Testis (tissue), 2 donors: ENCODE results near the gene SMIM10L1.

ENCODE experiments used
- POLR2A ChIP-seq: fragments of 450-650 bp; IDR thresholded peaks from one replicate; pipeline ENCODE4 v1.6.1; 2017; ENCODE audit warnings: antibody characterized with exemption, mild to moderate bottlenecking, moderate library complexity
- TF ChIP-seq, protein P1 (sequence below), 3 experiments: fragments of 450-650 bp in 2 of 3; fragments of 200-600 bp in 1 of 3; sonication (generic) in 1 of 3; IDR thresholded peaks; one replicate each; pipeline ENCODE4 v1.5.1; 2016 to 2019; ENCODE audit warnings: antibody characterized with exemption in 3 of 3, mild to moderate bottlenecking in 2 of 3, moderate library complexity in 1 of 3

DNA sequence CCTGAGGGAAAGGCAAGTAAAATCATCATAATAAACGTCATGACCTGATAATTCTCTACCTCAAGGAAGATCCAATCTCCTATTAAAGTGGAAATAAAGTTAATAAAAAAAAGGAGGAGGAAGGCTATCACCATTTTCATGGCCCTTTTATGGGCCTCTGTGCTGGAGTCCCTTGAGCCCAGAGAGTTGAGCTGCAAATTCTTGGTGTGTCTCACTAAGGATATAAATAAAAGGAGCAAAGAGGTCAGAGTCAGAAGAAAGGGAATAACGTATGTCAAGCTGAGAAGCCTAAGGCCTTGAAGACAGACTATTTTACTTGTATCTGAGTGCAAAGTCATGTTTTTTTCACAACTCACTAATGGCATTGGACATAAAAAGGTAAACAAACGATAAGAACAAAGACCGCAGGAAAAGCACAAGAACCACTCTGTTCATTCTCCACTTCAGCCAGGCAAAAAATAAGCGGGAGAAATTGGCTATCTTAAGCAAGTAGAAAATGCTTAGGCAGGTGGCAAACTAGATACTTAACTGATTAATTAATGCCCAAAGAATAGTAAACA lies 12.0 kb upstream of the SMIM10L1 start:
- TF ChIP-seq, protein P1, sequence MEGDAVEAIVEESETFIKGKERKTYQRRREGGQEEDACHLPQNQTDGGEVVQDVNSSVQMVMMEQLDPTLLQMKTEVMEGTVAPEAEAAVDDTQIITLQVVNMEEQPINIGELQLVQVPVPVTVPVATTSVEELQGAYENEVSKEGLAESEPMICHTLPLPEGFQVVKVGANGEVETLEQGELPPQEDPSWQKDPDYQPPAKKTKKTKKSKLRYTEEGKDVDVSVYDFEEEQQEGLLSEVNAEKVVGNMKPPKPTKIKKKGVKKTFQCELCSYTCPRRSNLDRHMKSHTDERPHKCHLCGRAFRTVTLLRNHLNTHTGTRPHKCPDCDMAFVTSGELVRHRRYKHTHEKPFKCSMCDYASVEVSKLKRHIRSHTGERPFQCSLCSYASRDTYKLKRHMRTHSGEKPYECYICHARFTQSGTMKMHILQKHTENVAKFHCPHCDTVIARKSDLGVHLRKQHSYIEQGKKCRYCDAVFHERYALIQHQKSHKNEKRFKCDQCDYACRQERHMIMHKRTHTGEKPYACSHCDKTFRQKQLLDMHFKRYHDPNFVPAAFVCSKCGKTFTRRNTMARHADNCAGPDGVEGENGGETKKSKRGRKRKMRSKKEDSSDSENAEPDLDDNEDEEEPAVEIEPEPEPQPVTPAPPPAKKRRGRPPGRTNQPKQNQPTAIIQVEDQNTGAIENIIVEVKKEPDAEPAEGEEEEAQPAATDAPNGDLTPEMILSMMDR (IDR thresholded peaks at IDR 0.05) = no peak
- TF ChIP-seq POLR2A = no peak
